IMR-90 (cell line): ENCODE data around the gene INPP5A. TPM values are rescaled to one million over a fixed set of nuclear protein-coding genes. Genes with fewer than 3 reads are reported as not detected.

ENCODE experiments used
- ATAC-seq: fragments of 200-7000 bp; cut with Tn5 transposase; 2 replicates; pipeline ENCODE4 v1.9.1; 2020; ENCODE audit warnings: low read depth, mild to moderate bottlenecking, moderate library complexity
- BruUV-seq: library from RNA; stranded (reverse); fragments of 400-500 nt; replicated peaks from 2 replicates; lab custom pipeline; 2021; lab: Mats Ljungman, UMichigan
- CTCF ChIA-PET: fragments of 300-600 bp; formaldehyde crosslinking; extraction: SDS; loops from one replicate; lab custom pipeline; 2021; ENCODE audit warnings: antibody characterized with exemption; lab: Yijun Ruan, JAX
- POLR2A ChIA-PET: fragments of 300-600 bp; sonication (Branson Sonifier 250); formaldehyde crosslinking; loops from one replicate; lab custom pipeline; 2022; ENCODE audit warnings: antibody characterized with exemption; ENCODE audit not compliant: unreplicated experiment; lab: Charles Lee
- DNase-seq: peaks from one replicate; pipeline ENCODE4 v3.0.0; 2013
- H2AFZ ChIP-seq: replicated peaks from 2 replicates; pipeline ENCODE3; 2013; ENCODE audit warnings: low read length, mild to moderate bottlenecking; ENCODE audit not compliant: poor library complexity
- H2AK5ac ChIP-seq: 2 replicates; pipeline ENCODE4 v1.6.1; 2013; ENCODE audit warnings: low read depth, low read length, inconsistent platforms
- H2AK9ac ChIP-seq: replicated peaks from 2 replicates; pipeline ENCODE3; 2013; ENCODE audit warnings: mild to moderate bottlenecking, low read depth, low read length, moderate library complexity; ENCODE audit not compliant: poor library complexity
- H2BK120ac ChIP-seq: 2 replicates; pipeline ENCODE4 v1.6.1; 2013; ENCODE audit warnings: low read depth, low read length, inconsistent platforms
- H2BK15ac ChIP-seq: 3 replicates; pipeline ENCODE4 v1.6.1; 2013; ENCODE audit warnings: low read depth, low read length, inconsistent platforms
- H2BK20ac ChIP-seq: 2 replicates; pipeline ENCODE4 v1.6.1; 2013; ENCODE audit warnings: low read depth, mild to moderate bottlenecking, inconsistent platforms, low read length, moderate library complexity
- H2BK5ac ChIP-seq: 2 replicates; pipeline ENCODE4 v1.6.1; 2013; ENCODE audit warnings: mild to moderate bottlenecking, low read depth, low read length, inconsistent platforms; ENCODE audit not compliant: poor library complexity, severe bottlenecking
- H3K14ac ChIP-seq: replicated peaks from 2 replicates; pipeline ENCODE4 v1.6.1; 2013; ENCODE audit warnings: low read depth, low read length, inconsistent platforms
- H3K18ac ChIP-seq: 2 replicates; pipeline ENCODE4 v1.6.1; 2013; ENCODE audit warnings: low read depth, low read length, control low read depth
- H3K23ac ChIP-seq: 2 replicates; pipeline ENCODE4 v1.6.1; 2013; ENCODE audit warnings: low read depth, low read length, inconsistent platforms
- H3K27ac ChIP-seq: 2 replicates; pipeline ENCODE4 v1.5.1; 2013; ENCODE audit warnings: mild to moderate bottlenecking, control low read depth, low read length; ENCODE audit not compliant: insufficient read depth
- H3K27me3 ChIP-seq: 2 replicates; pipeline ENCODE4 v1.6.1; 2013; ENCODE audit warnings: low read length; ENCODE audit not compliant: control insufficient read depth, insufficient read depth
- H3K36me3 ChIP-seq: 2 replicates; pipeline ENCODE4 v1.6.1; 2013; ENCODE audit warnings: low read length, mixed read lengths; ENCODE audit not compliant: control insufficient read depth, insufficient read depth
- H3K4ac ChIP-seq: 2 replicates; pipeline ENCODE4 v1.6.1; 2013; ENCODE audit warnings: low read depth, low read length, inconsistent platforms
- H3K4me1 ChIP-seq: 2 replicates; pipeline ENCODE4 v1.6.1; 2013; ENCODE audit warnings: low read length, mixed read lengths; ENCODE audit not compliant: control insufficient read depth, insufficient read depth
- H3K4me2 ChIP-seq: 2 replicates; pipeline ENCODE4 v1.6.1; 2013; ENCODE audit warnings: low read depth, mild to moderate bottlenecking, control low read depth, low read length, moderate library complexity
- H3K4me3 ChIP-seq: 2 replicates; pipeline ENCODE4 v1.5.1; 2013; ENCODE audit warnings: low read depth, mild to moderate bottlenecking, control low read depth, low read length, moderate library complexity; ENCODE audit not compliant: insufficient read depth
- H3K56ac ChIP-seq: 2 replicates; pipeline ENCODE4 v1.6.1; 2013; ENCODE audit warnings: low read length, inconsistent platforms; ENCODE audit not compliant: insufficient read depth; ENCODE audit errors: extremely low read depth
- H3K79me1 ChIP-seq, 2 experiments: 2 replicates each; pipeline ENCODE4 v1.6.1; 2013; ENCODE audit warnings: low read length in 2 of 2, inconsistent platforms in 1 of 2, low read depth in 1 of 2
- H3K9ac ChIP-seq: 2 replicates; pipeline ENCODE4 v1.6.1; 2013; ENCODE audit warnings: low read depth, low read length, control low read depth
- H3K9me1 ChIP-seq: 2 replicates; pipeline ENCODE4 v1.6.1; 2013; ENCODE audit warnings: low read length, inconsistent platforms; ENCODE audit not compliant: insufficient read depth
- H3K9me3 ChIP-seq: 2 replicates; pipeline ENCODE4 v1.6.1; 2013; ENCODE audit warnings: low read length; ENCODE audit not compliant: control insufficient read depth, insufficient read depth
- H4K20me1 ChIP-seq: 2 replicates; pipeline ENCODE4 v1.6.1; 2013; ENCODE audit warnings: low read length, inconsistent platforms; ENCODE audit not compliant: insufficient read depth
- H4K5ac ChIP-seq: 2 replicates; pipeline ENCODE4 v1.6.1; 2013; ENCODE audit warnings: mild to moderate bottlenecking, low read depth, low read length, control low read depth
- H4K8ac ChIP-seq, 2 experiments: 2 replicates each; pipeline ENCODE4 v1.6.1; 2013; ENCODE audit warnings: low read depth in 2 of 2, low read length in 2 of 2, control low read depth in 1 of 2, inconsistent platforms in 1 of 2
- H4K91ac ChIP-seq: 2 replicates; pipeline ENCODE4 v1.6.1; 2013; ENCODE audit warnings: low read depth, low read length, inconsistent platforms; ENCODE audit not compliant: insufficient read depth
- BHLHE40 ChIP-seq: fragments of 150-350 bp; IDR thresholded peaks from 2 replicates; pipeline ENCODE4 v1.6.1; 2016; ENCODE audit warnings: mild to moderate bottlenecking, low read depth, low read length
- FOS ChIP-seq: fragments of 150-350 bp; IDR thresholded peaks from 2 replicates; pipeline ENCODE4 v1.6.1; 2016; ENCODE audit warnings: low read depth, low read length
- MAFK ChIP-seq: IDR thresholded peaks from 2 replicates; pipeline ENCODE4 v1.6.1; 2012; ENCODE audit warnings: low read depth, low read length, improper control_type of control experiment
- MAZ ChIP-seq: IDR thresholded peaks from 2 replicates; pipeline ENCODE4 v1.6.1; 2012; ENCODE audit warnings: low read depth, mild to moderate bottlenecking, low read length, improper control_type of control experiment, moderate library complexity, borderline replicate concordance
- POLR2A ChIP-seq: IDR thresholded peaks from 2 replicates; pipeline ENCODE4 v1.6.1; 2012; ENCODE audit warnings: mild to moderate bottlenecking, low read depth, low read length
- WGBS, 2 experiments: methylation state at CpG; one replicate each; pipeline versions ENCODE4 v1.1.5 to v1.1.7; 2013; ENCODE audit warnings: missing lambda C conversion rate in 2 of 2; ENCODE audit not compliant: insufficient read length in 1 of 2; ENCODE audit errors: extremely low coverage in 2 of 2; 5-methylcytosine and 5-hydroxymethylcytosine counted together
- dilution Hi-C: fragments of 300-500 bp; cut with HindIII; formaldehyde crosslinking; loops from one replicate; pipeline ENCODE4 v1.14.3; 2018; ENCODE audit warnings: low sequenced_read_pairs; ENCODE audit not compliant: unreplicated experiment
- in situ Hi-C: fragments of 300-500 bp; cut with MboI; formaldehyde crosslinking; loops from 3 replicates; pipeline ENCODE4 v1.14.3; 2019; ENCODE audit warnings: low sequenced_read_pairs, inconsistent platforms, mixed read lengths
- intact Hi-C: fragments of 100-400 bp; cut with micrococcal nuclease; formaldehyde crosslinking; loops from 2 replicates; pipeline ENCODE4 v1.10.0; 2022
- polyA plus RNA-seq, 3 experiments: library from polyadenylated mRNA; depleted of rRNA; stranded (reverse); fragments of >200 nt; gene quantifications; 2 replicates each; pipeline ENCODE4 v1.2.3, GENCODE V29; 2012; ENCODE audit warnings: low replicate concordance in 1 of 3
- total RNA-seq: library from RNA; depleted of rRNA; stranded (reverse); fragments of >200 nt; gene quantifications from 2 replicates; pipeline ENCODE4 v1.2.3, GENCODE V29; 2012
- TF ChIP-seq, protein P1 (sequence below): fragments of 150-350 bp; IDR thresholded peaks from 2 replicates; pipeline ENCODE4 v1.6.1; 2017; ENCODE audit warnings: mild to moderate bottlenecking, antibody characterized with exemption, low read length, low read depth

INPP5A gene
- total and polyA plus RNA-seq, 2 of the 4 experiments (the other 2 are of a cell fraction), result 21.4 to 36.7 TPM

DNA sequence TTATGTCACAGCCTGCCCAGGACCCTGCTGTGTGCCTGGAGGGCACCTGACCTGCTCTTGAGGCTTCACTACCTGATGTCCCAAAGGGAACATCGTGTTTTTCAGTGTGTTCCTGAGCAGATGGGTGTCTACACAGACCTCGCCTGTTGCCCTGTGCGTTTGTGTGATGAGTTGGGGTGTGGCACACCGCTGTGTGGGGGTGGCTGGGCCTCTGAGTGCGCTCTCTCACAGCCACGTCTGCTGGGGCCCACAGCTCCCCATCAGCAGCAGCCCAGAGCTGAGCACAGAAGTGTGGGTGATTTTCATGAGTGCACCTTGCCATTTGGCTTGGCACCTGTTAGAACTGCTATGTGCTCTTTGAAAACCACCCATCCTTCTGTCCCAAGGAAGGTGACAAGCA, 126.8 kb downstream of the INPP5A start:
- H3K79me1 ChIP-seq, result peaks cover 10 to 21% of the 10 kb centered on the region in 2 experiments; a peak in 3 of 4 replicates
- H3K18ac ChIP-seq, result no peak overlapping the region
- no peak overlapping the region for H2BK15ac ChIP-seq
- H4K20me1 ChIP-seq, result no peaks in the 10 kb centered on the region
- intact Hi-C loops (no loop called here), dilution Hi-C loops (no loop called here), in situ Hi-C loops (loop anchor here (25.0 kb wide), 2 partner anchors 473 to 598 kb away; no protein-coding TSS in a partner anchor)
- no peak overlapping the region for H3K4me3 ChIP-seq
- H2AFZ ChIP-seq, result peak overlapping the region; percentile 44
- peaks cover 2% of the 10 kb centered on the region for H3K9me3 ChIP-seq
- ATAC-seq (no peak), DNase-seq (no peak)
- no peaks in the 10 kb centered on the region for H3K27me3 ChIP-seq
- 0 out of 4 replicates have a peak overlapping the region, but pooled peaks of 1 of the 2 experiments have one; percentile 21 for H4K8ac ChIP-seq
- H3K9me1 ChIP-seq, result peaks cover 10% of the 10 kb centered on the region; the same call in 1 of the 2 replicates
- peak overlapping the region; percentile 93 for H2AK5ac ChIP-seq
- peak overlapping the region; percentile 32 for H2BK120ac ChIP-seq
- H3K9ac ChIP-seq, result no peak overlapping the region
- no peak overlapping the region for H3K27ac ChIP-seq
- WGBS, 2 experiments, result no CpG with 5 or more reads among the region's 6 CpGs
- no peak overlapping the region for H3K23ac ChIP-seq
- ChIA-PET CTCF (interaction anchor here (1.0 kb wide), 1 partner anchor 10 kb away, joined by 3 read pairs; no protein-coding TSS in a partner anchor), POLR2A (no interaction called here)
- H3K36me3 ChIP-seq, result peaks cover 6% of the 10 kb centered on the region; the same call in 1 of the 2 replicates
- TF ChIP-seq POLR2A, result no peak
- no peak for TF ChIP-seq FOS
- TF ChIP-seq BHLHE40, result no peak
- TF ChIP-seq, protein P1, sequence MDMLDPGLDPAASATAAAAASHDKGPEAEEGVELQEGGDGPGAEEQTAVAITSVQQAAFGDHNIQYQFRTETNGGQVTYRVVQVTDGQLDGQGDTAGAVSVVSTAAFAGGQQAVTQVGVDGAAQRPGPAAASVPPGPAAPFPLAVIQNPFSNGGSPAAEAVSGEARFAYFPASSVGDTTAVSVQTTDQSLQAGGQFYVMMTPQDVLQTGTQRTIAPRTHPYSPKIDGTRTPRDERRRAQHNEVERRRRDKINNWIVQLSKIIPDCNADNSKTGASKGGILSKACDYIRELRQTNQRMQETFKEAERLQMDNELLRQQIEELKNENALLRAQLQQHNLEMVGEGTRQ, result no peak
- no peak for TF ChIP-seq MAZ
- no peak for TF ChIP-seq MAFK
- H3K4me2 ChIP-seq, result no peak overlapping the region
- peak overlapping the region; percentile 46 for H2AK9ac ChIP-seq
- H3K4me1 ChIP-seq, result peaks cover 19% of the 10 kb centered on the region
- H4K5ac ChIP-seq, result no peak overlapping the region
- BruUV-seq, result no TSS peak
- no peak overlapping the region for H2BK20ac ChIP-seq
- H3K56ac ChIP-seq, result no peak overlapping the region
- peak overlapping the region; percentile 12; the same call in 1 of the 2 replicates for H4K91ac ChIP-seq
- peak overlapping the region; percentile 53 for H3K4ac ChIP-seq
- H2BK5ac ChIP-seq, result no peak overlapping the region
- H3K14ac ChIP-seq, result no peak overlapping the region
